Stimulated activated naive CD4-positive, alpha-beta T cell (primary cell): Measurements from ENCODE around the gene ATG13.

ENCODE experiments used
- DNase-seq, 6 experiments: peaks; one replicate each; lab custom pipeline; 2025; lab: John Stamatoyannopoulos, UW

ATG13 gene

DNA sequence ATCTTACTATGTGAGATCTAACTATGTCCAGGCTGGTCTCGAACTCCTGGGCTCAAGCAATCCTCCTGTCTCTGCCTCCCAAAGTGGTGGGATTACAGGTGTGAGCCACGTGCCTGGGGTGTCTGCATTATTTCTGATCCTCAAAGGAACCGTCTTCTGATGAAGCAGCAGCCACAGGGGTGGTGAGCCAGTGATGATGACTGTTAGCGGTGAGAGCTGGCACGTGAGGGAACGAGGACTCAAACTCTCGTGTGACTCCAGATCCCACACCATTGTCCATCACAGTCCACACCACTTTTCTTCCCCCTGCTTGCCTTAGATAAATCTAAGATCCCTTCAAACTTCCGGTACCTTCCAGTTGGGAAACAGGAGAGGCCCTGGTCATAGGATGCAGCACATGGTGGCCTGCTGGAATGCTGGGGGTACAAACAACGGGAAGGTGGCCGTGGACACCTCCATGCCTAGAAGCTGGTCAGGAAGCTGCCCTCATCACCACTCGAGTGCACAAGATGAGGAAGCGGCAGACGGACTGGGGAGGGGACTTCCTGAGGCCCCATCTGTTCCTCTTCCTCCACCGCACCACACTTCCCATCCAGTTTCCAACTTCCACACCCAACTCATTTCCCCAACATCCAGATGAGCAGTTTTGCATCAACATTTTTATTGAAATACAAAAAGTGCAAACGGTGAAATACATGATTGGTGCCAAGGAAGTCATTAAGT, 59.2 kb downstream of the ATG13 start:
- no peak for DNase-seq

DNA sequence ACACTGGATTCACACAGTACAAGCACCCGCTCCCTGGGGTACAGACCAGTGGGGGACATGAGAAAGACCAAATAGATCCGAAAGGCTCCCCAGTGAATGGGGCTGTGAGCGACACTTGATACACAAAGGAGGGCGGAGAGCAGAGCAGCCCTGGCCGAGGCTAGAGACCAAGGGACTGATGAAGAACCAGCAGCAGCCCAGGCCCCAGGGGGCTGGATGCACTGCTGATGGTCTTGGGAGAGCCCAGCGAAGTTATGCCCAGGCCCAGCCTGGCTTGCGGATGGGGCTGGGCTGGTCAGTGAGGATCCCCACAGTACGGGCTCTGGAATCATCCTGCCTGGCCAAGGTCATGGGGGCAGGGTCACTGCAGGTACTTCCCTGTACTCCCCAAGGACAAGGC, 59.8 kb downstream of the ATG13 start:
- DNase-seq = no peak

DNA sequence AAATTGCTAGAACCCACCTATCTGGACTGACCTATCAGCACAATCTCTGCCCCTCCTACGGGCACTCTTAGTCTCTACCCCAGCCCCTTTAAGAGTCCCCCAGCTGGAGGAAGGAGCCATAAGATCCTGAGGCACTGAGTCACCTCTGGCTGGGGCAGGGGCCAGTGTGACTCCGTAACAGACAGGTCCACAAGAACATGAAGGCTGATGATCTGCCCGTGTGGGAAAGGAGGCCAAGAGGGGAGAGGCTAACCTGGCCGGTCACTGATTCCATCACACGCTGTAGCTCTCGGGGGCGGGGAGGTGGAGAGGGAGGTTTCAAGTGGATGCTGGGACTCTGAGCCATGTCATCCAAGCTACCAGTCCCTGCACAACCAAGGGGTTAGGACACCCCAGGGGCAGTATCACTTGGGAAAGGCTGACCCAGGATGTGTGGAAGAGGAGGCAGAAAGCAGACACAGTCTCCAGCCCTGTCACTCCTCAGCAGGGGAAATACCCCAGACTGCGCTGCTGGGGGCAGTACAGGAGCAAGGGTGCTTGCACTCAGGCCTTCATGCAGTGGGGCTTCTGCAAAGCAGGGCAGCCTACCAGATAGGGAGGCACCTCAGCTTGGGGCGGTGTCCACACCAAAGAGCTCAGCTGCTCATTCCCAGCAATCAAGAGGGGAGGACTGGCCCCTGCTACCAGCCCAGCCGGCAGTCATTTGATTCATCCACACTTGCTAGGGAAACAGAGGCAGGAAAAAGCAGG, 60.8 kb downstream of the ATG13 start:
- no peak for DNase-seq

DNA sequence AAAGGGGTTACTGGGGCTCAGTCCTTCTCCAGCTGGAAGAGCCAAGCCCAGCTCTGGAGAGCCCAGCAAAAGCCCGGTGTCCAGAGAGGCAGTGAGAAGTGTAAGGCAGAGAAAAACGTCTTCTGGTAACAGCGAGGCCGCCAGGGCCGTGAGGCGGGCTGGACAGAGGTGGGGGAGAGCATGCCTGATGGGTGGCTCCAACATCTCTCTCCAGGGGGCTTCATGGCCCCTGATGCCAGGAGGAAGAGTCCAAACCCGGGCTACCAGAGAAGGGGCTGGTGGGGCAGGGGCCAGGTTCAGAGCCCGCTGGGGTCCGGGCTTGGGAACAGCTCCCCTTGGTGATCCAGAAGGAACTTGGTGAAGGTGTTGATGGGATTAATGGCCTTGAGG, 61.4 kb downstream of the ATG13 start:
- DNase-seq = no peak

DNA sequence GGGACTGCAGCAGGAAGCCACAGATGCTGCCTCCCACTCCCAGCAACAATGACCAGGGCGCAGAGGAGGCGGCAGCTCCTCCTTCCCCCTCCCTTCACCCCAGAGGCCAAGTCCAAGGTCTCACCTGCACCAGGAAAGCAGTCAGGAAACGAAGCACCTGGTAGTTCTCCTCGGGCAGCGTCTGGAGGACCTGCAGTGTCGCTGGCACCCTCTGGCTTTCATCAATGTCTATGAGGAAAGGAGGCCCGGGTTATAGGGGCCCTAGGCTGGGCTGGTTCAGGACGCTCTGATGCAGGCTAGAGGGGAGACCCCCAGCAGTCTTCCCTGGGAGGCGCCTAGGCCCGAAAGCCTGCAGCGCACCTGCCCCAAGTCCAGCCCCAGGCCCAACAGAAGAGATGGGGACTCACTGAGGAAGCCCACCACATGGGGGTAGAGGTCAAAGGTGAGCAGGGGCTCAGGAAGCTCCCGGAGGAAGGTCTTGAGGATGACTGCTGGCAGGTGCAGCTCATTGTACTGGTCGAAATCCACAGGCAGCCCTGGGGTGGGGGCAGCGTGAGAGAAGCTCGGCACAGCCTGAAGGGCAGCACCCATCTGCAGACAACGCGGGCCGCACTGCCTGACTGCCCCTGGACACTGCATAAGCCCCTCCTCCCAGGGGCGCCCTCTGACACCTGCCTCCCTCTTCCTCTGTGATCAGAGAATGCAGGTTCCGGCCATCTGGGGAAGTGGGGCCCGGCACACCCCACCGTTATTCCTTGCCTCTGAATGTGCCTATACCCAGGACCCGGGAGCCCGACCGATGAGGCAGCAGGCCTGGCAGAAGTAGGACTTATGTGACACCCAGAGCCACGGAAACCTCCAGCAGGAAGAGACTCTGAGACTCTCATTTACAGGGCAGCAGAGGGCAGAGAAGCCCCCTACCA, 62.1 kb downstream of the ATG13 start:
- DNase-seq = no peak

DNA sequence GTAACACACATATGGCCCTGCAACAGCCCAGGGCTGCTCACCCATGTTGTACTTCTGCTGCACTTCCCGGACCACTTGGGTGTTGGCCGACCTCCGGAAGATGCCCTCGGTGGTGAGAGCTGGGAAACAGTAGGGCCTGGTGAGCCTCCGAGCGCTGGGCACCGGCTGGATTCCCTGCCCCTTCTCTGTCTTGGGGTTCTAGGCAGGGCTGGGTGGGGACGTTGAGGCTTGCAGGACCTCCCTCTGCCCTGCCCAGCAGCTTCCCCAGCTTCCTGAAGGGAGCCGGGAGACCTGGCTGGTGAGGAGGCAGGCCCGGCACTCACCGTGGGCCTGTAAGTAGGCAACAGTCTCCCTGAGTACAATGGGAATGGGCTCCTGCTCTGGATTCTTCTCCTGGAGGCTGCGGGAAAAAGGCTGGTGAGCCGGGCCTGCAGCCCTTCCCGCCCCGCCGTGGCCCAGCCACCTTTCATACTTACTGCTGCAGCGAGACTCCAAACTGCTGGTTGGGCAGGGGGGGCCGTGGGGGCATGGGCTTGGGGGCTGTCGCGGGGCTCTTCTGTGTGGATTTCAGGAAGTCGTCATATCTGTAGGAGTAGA, 62.9 kb downstream of the ATG13 start:
- DNase-seq = no peak

DNA sequence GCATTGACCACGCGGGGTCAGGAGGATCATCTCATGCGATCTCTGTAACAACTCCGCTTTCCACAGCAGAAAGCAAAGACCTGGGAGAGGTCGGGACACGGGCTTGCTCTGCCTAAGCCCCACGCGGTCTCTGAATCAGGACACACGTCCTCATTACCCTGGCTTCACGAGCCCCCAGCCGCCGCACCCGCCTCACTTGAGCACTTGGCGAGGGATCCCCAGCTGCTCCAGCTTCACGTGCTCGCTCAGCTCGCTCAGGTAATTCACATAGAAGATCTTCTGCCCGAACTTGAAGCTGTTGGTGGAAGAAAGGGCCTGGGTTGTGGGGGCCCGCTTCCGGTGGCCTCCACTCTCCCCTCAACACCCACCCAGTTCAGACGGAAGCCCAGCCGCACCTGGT, 63.5 kb downstream of the ATG13 start:
- DNase-seq = no peak

DNA sequence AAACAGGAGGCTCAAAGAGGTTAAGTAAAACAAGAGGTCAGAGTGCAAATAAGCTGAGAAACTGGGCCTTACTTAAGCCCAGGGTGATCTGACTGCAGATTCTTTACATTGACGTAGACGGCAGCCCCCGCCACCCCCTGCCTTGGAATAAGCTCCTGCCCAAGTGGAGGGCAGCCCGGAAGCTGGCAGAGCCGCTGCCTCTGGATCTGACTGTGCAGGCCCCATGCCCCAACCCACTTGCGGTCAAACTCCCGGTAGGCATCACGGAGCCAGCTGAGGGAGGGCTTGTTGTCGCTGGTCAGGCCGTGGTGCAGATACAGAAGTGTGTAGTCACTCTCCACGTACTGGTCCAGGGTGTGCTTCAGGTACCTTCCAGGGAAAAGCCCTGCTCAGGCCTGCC, 64.5 kb downstream of the ATG13 start:
- no peak for DNase-seq

DNA sequence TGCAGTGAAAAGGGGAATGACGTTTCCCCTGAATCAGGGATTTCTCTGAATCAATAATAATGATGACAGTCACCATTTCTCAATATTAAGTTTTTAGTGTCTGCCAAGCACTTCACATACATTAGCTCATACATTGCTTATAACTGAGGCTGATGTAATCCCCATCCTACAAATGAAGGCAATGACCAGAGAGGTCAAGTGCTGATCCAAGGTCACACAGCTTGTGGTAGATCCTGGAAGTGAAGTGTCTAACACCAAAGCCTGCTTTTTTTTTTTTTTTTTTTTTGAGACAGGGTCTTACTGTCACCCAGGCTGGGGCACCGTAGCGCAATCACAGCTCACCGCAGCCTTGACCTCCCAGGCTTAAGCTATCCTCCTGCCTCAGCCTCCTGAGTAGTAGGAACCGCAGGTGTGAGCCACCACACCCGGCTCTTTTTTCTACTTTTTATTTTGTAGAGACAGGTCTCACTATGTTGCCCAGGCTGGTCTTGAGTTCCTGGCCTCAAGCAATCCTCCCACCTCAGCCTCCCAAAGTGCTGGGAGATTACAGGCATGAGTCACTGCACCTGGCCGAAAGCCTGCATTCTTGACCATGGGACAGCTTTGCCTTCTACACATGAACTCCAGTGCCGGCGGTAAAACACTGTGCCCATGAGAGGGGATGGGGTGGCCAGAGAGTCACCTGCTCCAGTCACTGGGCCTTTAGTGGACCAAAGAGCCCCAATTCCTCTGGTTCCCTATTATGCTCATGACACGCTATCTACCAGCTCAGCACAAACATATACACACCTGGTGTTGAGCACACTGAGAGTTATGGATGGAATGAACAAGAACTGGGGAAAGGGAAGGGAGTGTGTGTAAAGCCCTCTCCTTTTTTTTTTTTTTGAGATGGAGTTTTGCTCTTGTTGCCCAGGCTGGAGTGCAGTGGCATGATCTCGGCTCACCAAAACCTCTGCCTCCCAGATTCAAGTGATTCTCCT, 65.7 kb downstream of the ATG13 start:
- no peak for DNase-seq

DNA sequence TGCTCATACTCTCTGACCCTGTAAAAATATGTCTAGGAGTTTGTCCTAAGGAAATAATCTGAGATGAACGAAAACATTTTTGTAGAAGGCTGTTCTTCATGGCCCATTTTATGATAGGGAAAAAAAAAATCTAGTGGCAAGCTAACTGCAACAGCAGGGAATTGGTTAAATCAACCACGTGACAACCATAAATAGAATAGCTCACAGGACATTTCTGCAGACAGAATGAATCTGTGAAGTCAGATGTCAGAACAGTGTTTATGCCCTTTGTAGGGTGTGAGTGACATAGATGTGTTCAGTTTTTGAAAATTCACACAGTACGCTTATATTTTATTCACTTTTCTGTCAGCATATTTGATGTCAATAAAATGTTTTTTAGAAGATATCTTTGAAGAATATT, 67.0 kb downstream of the ATG13 start:
- no peak for DNase-seq

DNA sequence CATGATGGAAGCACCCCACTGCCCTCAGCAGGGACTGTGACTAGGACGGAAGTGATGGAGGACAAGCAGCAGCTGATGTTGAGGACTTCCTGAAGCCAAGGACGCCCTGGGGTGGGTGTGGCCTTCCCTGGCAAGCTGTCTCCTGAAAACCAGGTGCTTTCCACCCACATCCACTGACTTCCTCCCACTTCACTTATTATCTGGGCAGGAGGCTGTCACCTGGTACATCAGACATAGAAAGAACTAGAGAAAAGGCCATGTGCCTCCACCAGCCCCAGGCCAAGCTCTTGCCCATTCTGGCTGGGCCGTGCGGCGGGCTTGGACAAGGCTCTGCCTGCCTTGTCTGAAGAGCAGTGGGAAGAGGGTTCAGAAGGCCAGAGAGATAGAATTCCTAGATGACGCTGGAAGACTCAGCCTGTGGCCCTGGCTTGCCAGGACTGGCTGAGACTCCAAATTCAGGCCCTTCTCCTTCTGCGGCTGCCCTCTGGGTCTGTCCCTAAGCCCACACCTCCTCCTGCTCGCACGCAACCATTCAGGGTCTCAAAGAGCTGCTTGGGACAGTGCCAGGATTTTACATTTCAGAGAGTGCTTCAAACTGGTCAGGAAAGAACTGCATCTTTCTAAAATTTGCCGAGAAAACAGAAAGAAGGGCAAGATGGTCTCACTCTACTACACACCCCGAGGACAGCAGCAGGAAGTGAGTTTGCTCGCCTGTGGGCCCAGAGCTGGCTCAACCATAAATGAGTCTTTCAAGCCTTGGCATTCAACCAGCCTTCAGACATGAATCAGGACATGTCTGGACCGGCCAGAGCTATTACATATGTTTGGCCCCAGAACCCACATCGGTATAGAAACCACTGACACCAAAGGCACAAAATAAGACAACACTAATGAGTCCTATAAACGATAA, 69.8 kb downstream of the ATG13 start:
- DNase-seq = no peak

DNA sequence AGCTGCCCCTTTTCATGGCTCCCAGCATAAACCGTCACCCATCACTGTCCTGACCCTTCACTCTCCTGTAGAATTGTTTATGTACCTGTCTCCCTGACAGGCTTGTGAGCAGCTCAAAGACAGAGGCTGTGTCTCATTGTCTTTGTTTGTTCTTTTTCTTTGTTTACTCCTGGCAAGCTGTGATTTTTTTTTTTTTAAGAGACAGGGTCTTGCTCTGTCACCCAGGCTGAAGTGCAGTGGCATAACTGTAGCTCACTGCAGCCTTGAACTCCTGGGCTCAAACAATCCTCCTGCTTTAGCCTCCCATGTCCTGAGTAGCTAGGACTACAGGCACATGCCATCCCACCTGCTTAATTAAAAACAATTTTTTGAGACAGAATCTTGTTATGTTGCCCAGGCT, 73.3 kb downstream of the ATG13 start:
- no peak for DNase-seq

DNA sequence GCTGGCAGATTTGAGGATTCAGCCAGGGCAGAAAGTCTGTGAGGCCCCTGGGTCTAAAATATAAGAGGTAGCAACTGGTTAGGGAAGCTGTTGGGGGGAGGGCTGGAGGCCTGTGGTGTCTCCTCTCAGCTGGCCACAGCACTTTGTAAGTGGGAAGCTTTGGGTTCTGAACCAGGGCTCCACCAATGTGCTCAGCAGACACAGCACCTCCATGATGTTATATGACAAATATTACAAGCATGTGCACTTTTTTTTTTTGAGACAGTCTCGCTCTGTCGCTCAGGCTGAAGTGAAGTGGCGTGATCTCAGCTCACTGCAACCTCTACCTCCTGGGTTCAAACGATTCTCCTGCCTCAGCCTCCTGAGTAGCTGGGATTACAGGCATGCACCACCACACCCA, 75.1 kb downstream of the ATG13 start:
- DNase-seq = no peak

DNA sequence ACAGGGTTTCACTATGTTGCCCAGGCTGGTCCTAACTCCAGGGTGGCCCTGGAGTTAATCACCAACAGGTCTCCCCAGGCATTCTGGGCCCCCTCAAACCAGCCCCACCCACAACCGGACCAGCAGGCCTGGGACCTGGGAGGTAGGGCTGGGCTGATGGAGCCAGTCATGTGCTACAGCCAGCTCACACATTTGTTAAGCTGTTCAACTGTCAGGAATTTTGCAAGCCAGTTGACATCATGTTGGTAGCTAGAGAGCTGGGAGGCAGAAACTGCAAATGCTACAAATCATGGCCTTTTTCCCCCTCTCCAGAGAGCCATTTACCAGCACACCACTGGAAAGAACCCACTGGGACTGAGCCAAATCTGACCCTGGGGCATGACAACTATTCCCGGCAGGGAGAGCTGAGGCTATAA, 76.3 kb downstream of the ATG13 start:
- DNase-seq = no peak

DNA sequence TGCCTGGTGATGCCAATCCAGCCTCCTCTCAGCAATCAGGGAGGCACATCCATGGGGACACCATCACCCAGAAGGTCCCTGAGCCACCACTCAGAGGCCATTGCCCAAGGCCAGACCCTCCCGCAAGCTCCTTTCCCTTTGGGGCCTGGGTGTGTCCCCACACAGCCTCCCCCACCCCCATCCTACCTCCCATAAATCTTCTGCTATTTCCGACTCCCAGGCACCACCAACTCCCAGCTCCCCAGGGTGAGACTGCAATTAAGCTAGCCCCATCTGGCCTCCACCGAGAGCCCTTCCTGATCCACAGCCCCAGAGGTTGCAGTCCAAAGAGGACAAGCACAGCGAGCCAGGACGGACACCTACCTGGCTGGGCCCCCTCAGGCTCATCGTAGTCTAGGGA, 76.7 kb downstream of the ATG13 start:
- no peak for DNase-seq

DNA sequence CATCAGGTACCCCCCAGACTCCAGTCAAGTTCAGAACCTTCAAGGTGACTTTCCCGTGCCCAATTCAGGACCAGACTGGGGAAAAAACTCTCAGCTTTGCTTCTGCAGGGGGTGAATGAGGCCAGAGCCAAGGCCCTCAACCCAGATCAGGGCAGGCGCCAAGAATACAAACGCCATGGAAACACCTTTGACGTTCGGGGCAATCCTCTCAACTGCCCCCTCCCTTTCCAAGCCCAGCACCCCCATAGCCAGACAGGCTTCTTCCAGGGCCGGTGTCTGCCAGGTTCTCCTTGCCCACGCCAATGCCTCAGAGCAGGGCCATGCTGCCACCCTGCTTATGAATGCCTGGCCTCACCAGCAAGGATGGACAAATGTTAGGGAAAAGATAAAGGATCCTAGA, 77.3 kb downstream of the ATG13 start:
- DNase-seq = no peak

DNA sequence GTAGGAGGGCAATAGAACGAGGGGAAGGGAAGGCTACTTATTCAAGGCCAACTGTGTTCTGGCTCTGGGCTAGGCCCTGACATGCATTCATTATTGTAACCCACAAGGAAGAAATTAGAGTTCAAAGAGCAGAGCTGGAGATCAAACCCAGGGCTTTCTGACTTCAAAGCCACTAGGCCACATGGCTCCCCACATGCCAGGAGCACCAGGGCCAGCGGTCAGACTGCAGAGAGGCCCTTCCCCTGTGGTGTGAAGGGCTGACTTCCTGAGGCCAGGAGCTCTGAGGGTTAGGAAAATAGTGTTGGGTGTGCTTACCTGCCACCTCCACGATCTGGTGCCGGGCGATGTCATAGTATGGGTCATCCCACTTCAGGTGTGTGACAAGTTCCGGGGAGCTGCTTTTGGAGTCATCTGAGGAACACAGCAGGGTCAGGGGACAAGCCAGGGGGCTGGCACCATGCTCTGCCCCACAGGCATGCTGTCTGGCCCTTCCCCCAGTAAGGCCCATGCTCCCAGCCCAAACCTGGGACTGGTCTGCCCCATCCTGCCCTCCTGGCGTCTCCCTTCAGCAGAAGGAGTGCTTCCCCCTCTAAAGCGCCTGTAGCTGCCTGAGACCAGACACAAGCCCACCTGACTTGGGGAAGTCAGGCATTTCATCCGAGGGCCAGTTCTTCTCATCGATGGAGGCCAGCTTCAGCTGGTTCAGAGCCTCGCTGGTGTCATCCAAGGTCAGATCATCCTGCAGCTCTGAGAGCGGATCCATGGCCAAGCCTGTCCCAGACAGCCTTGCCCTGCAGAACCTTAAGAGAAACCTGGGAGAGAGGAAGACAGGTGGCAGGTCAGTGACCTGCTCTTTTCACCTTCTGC, 78.2 kb downstream of the ATG13 start:
- DNase-seq = no peak

DNA sequence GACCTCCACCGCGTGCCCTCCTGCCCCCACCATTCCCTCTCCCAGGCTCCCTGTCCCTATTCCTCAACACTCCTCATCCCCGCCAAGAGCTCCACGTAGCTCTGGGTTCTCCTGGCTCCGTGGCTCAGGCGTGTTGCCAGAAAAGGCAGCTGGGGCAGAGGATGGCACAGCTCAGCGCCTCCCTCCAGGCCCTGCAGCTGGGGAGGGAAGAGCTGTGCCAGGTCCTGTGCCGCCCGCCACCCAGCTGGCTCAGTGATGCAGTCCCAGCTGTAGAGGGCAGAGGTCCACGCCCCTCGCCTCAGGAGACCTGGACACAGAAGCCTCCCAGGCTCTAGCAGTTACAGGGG, 78.8 kb downstream of the ATG13 start:
- no peak for DNase-seq

DNA sequence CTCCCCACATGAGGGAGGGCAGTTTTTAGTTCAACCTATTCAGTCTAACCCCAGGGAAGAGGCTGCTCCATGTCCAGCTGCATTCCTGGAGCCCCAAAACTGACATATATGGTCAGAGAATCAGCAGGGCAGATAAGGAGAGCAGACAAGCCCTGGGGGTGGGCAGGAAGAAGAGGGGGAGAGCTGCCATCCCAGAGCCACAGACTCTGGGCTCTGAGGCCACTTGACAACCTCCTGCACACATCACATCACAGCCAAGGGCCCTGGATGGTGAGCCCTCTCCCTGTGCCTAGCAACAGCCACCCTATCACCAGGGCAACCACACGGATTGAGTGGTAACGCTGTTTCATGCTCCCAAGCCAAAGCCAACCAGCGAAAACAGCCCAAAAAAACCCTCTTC, 80.0 kb downstream of the ATG13 start:
- DNase-seq = no peak
